C4-2B (cell line): Measurements from ENCODE around the gene CEMP1.

Experiments
- H3K27ac ChIP-seq: fragments of 450-650 bp; 2 replicates; pipeline ENCODE4 v1.5.1; 2017
- CTCF ChIP-seq: fragments of 450-650 bp; conservative IDR thresholded peaks from 2 replicates; pipeline ENCODE4 v1.5.1; 2017; ENCODE audit warnings: mild to moderate bottlenecking
- ZFX ChIP-seq: fragments of 450-650 bp; IDR thresholded peaks from 2 replicates; pipeline ENCODE4 v1.6.1; 2017

The CEMP1 gene

GRCh38 chr16:2524339-2524938 lies 6.8 kb downstream of the CEMP1 start:
- H3K27ac ChIP-seq = no peak overlapping the region
- TF ChIP-seq CTCF (no peak), ZFX (no peak)

GRCh38 chr16:2523801-2524231 lies 7.4 kb downstream of the CEMP1 start:
- no peak overlapping the region for H3K27ac ChIP-seq
- TF ChIP-seq ZFX = no peak
- TF ChIP-seq CTCF = no peak

DNA sequence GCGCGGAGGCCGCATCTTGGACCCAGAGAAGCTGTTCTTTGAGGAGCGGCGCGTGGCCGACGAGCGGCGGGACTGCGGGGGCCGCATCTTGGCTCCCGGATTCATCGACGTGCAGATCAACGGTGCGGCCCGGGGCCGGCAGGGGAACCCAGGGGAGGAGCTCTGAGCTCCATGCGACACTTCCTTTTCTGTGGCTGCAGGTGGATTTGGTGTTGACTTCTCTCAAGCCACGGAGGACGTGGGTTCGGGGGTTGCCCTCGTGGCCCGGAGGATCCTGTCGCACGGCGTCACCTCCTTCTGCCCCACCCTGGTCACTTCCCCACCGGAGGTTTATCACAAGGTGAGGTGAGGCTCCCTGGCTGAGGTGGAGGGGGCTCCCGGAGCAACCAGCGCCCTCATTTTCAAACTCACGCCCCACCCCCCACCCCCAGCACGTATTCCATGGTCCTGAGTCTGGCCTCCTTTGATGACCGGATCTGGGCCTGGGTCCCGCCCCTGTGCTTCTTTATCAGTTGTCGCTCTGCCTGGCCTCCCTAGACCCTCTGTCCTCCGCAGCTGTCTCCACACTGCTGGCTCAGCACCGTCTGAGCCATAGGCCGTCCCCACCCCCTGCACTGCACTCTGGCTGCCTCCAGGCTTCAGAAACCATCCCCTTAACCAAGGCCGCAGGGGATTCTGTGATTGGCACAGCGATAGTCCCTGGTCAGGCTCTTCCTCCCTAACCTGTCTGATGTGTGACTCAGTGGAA lies 10.2 kb downstream of the CEMP1 start:
- H3K27ac ChIP-seq = peak overlapping the region; percentile 58
- TF ChIP-seq ZFX (no peak), CTCF (no peak)

GRCh38 chr16:2520097-2520783 lies 11.0 kb downstream of the CEMP1 start, which contains the start of gene AMDHD2:
TSS of gene AMDHD2 (plus strand) at chr16:2520371. CDS start at chr16:2520459, 88 bp downstream.
- peak within 1 kb of the TSS; percentile 58 for H3K27ac ChIP-seq
- TF ChIP-seq CTCF = no peak

DNA sequence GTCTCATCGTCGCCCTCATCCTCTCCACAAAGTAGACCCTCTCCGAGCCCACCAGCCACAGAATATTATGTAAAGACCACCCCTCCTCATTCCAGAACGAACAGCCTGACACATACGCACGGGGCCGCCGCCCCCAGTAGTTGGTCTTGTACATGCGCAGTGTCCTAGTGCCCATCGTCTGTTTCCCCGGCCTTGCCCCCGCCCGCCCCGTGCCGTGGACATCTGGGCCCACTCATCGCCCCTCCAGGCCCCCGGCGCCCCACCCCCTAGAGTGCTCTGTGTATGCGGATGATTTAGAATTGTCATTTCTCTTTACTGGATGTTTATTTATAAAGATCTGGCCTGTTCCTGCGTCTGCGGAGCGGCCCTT lies 11.5 kb downstream of the CEMP1 start:
- H3K27ac ChIP-seq = peak overlapping the region; percentile 58
- TF ChIP-seq ZFX (no peak), CTCF (no peak)

GRCh38 chr16:2518823-2519710 lies 12.1 kb downstream of the CEMP1 start:
- TF ChIP-seq CTCF = no peak; the same call in 1 of the 2 replicates
- no peak for TF ChIP-seq ZFX
- H3K27ac ChIP-seq = peak overlapping the region; percentile 58
